HepG2 (cell line): Measurements from ENCODE around the gene C1QTNF9. TPM values are rescaled to one million over a fixed set of nuclear protein-coding genes. Genes with fewer than 3 reads are reported as not detected.

Experiments
- ATAC-seq: fragments of 200-7000 bp; cut with Tn5 transposase; 3 replicates; pipeline ENCODE4 v1.9.1; 2020; ENCODE audit warnings: mild to moderate bottlenecking, moderate library complexity
- BruUV-seq: library from RNA; stranded (reverse); fragments of 400-500 nt; replicated peaks from 2 replicates; lab custom pipeline; 2021; lab: Mats Ljungman, UMichigan
- CTCF ChIA-PET: fragments of 300-600 bp; formaldehyde crosslinking; extraction: SDS; loops from one replicate; lab custom pipeline; 2021; ENCODE audit warnings: low total read pairs, inconsistent platforms, low intra/inter-chr PET ratio; lab: Yijun Ruan, JAX
- POLR2A ChIA-PET: fragments of 350-600 bp; sonication (Branson Sonifier 250); formaldehyde crosslinking; loops from one replicate; lab custom pipeline; 2020; ENCODE audit warnings: antibody characterized with exemption, inconsistent platforms; lab: Yijun Ruan, JAX
- DNase-seq: peaks from one replicate; pipeline ENCODE4 v3.0.0-alpha.2; 2015; ENCODE audit warnings: low spot score
- FAIRE-seq: peaks from 3 replicates; lab custom pipeline; 2011; peaks lifted over from hg19 to GRCh38; lab: Jason Lieb, UNC
- H2AFZ ChIP-seq: one replicate; pipeline ENCODE4 v1.6.1; 2011; ENCODE audit warnings: low read length, inconsistent platforms
- H3K27ac ChIP-seq: fragments of 300-600 bp; 3 replicates; pipeline ENCODE4 v1.8.0; 2011; ENCODE audit warnings: mixed run types, mild to moderate bottlenecking, mixed read lengths, low read length, inconsistent platforms; ENCODE audit not compliant: insufficient read depth; ENCODE audit errors: extremely low read length
- H3K27me3 ChIP-seq, 2 experiments: fragments of 200-600 bp in 1 of 2; 2 replicates in 1 of 2; 3 replicates in 1 of 2; pipeline versions ENCODE4 v1.6.0 to v1.8.0; 2011; ENCODE audit warnings: low read length in 2 of 2, mild to moderate bottlenecking in 2 of 2, moderate library complexity in 2 of 2, inconsistent platforms in 1 of 2; ENCODE audit not compliant: insufficient read depth in 2 of 2, control insufficient read depth in 1 of 2
- H3K36me3 ChIP-seq, 2 experiments: fragments of 200-600 bp in 1 of 2; replicated peaks in 1 of 2; 2 replicates in 1 of 2; 3 replicates in 1 of 2; pipeline versions ENCODE4 v1.5.1 to v1.8.0; 2011; ENCODE audit warnings: low read length in 2 of 2, inconsistent platforms in 1 of 2; ENCODE audit not compliant: insufficient read depth in 2 of 2, control insufficient read depth in 1 of 2
- H3K4me1 ChIP-seq: 2 replicates; pipeline ENCODE4 v1.5.1; 2012; ENCODE audit warnings: low read length, inconsistent platforms; ENCODE audit not compliant: insufficient read depth
- H3K4me2 ChIP-seq: 2 replicates; pipeline ENCODE4 v1.6.0; 2011; ENCODE audit warnings: low read depth, low read length, inconsistent platforms
- H3K4me3 ChIP-seq, 3 experiments: fragments of 200-600 bp in 1 of 3; sonication (generic), shearing (Covaris generic) in 1 of 3; replicated peaks in 1 of 3; 2 replicates each; pipeline ENCODE4 v1.5.1; 2011 to 2016; ENCODE audit warnings: low read length in 3 of 3, inconsistent platforms in 2 of 3, low read depth in 2 of 3, mild to moderate bottlenecking in 2 of 3, control low read depth in 1 of 3, mixed read lengths in 1 of 3; ENCODE audit not compliant: insufficient read depth in 1 of 3
- H3K79me2 ChIP-seq: one replicate; pipeline ENCODE4 v1.6.1; 2011; ENCODE audit warnings: low read length, inconsistent platforms; ENCODE audit not compliant: insufficient read depth
- H3K9ac ChIP-seq: 2 replicates; pipeline ENCODE4 v1.6.0; 2011; ENCODE audit warnings: mild to moderate bottlenecking, low read depth, low read length, inconsistent platforms; ENCODE audit not compliant: insufficient read depth
- H3K9me3 ChIP-seq: 2 replicates; pipeline ENCODE4 v1.5.1; 2012; ENCODE audit warnings: mild to moderate bottlenecking, low read length
- H4K20me1 ChIP-seq: 2 replicates; pipeline ENCODE4 v1.6.0; 2011; ENCODE audit warnings: inconsistent platforms, mild to moderate bottlenecking, low read length, moderate library complexity; ENCODE audit not compliant: insufficient read depth
- ATRX ChIP-seq: sonication (generic); formaldehyde crosslinking; IDR thresholded peaks from 2 replicates; pipeline ENCODE4 v1.4.0; 2020; ENCODE audit warnings: missing genetic modification reagents, borderline replicate concordance
- GLI4 ChIP-seq: sonication (generic); formaldehyde crosslinking; IDR thresholded peaks from 2 replicates; pipeline ENCODE4 v1.5.1; 2020; ENCODE audit warnings: missing genetic modification reagents, mild to moderate bottlenecking, moderate library complexity, borderline replicate concordance
- GRHL1 ChIP-seq: sonication (generic); formaldehyde crosslinking; conservative IDR thresholded peaks from 2 replicates; pipeline ENCODE4 v1.8.0; 2022; ENCODE audit warnings: missing genetic modification reagents
- KMT2B ChIP-seq: IDR thresholded peaks from 2 replicates; pipeline ENCODE4 v1.6.1; 2016; ENCODE audit warnings: missing genetic modification reagents, missing compliant biosample characterization
- SIX4 ChIP-seq: sonication (generic); formaldehyde crosslinking; IDR thresholded peaks from 2 replicates; pipeline ENCODE4 v1.4.0; 2020; ENCODE audit warnings: missing genetic modification reagents
- ZNF280B ChIP-seq: sonication (generic); formaldehyde crosslinking; IDR thresholded peaks from 2 replicates; pipeline ENCODE4 v1.5.0; 2020; ENCODE audit warnings: missing genetic modification reagents, mild to moderate bottlenecking, borderline replicate concordance
- WGBS: methylation state at CpG from one replicate; pipeline ENCODE4 v1.1.6; 2017; ENCODE audit warnings: low lambda C conversion rate; 5-methylcytosine and 5-hydroxymethylcytosine counted together
- in situ Hi-C: cut with HindIII; loops from 2 replicates; pipeline ENCODE4 v1.10.0; 2017; ENCODE audit warnings: low pct_unique_long_range_greater_than_20kb; ENCODE audit not compliant: extremely low pct_ligation_motif_present
- intact Hi-C: fragments of 100-400 bp; cut with micrococcal nuclease; formaldehyde crosslinking; loops from one replicate; pipeline ENCODE4 v1.10.0; 2022; ENCODE audit not compliant: unreplicated experiment
- polyA plus RNA-seq, 8 experiments: library from polyadenylated mRNA; depleted of rRNA in 3 of 8; stranded (reverse) in 7 of 8; unstranded in 1 of 8; fragments of >200 nt; fragmentation: Illumina TruSeq in 4 of 8; extraction: Trizol in 4 of 8; gene quantifications; 2 replicates each; pipeline versions ENCODE4 v1.2.1 to v1.2.3, GENCODE V29; 2011 to 2016; ENCODE audit warnings: low read depth in 4 of 8, missing spikeins in 1 of 8, mixed read lengths in 1 of 8; ENCODE audit not compliant: insufficient read depth in 1 of 8
- total RNA-seq, 5 experiments: library from RNA; depleted of rRNA; stranded (reverse); fragments of >200 nt; fragmentation: Illumina TruSeq; extraction: Trizol; gene quantifications; 2 replicates each; pipeline ENCODE4 v1.2.3, GENCODE V29; 2016; ENCODE audit warnings: low read depth in 1 of 5

Gene C1QTNF9
- total and polyA plus RNA-seq, 2 of the 13 experiments (the other 11 are each of a cell fraction or from before 2014, with no cell fraction given): not detected

DNA sequence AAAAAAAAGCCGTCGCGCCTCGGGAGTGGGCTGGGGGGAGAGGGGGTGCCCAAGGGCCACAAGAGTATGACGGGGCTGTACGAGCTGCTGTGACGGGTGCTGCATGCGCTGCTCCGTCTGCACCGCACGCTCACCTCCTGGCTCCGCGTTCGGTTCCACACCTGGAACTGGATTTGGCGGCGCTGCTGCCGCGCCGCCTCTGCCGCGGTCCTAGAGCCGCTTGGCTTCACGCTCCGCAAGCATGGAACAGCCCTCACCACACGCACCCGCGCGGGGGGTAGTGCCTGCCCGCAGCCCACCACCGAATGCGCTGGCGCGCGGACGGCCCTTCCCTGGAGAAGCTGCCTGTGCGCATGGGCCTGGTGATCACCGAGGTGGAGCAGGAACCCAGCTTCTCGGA, 18.8 kb downstream of the C1QTNF9 start (continued):
- no peak for TF ChIP-seq ZNF280B (CRISPR knock-in tag)
- TF ChIP-seq ATRX (CRISPR knock-in tag): no peak
- TF ChIP-seq, all 625 proteins: peak for 0

DNA sequence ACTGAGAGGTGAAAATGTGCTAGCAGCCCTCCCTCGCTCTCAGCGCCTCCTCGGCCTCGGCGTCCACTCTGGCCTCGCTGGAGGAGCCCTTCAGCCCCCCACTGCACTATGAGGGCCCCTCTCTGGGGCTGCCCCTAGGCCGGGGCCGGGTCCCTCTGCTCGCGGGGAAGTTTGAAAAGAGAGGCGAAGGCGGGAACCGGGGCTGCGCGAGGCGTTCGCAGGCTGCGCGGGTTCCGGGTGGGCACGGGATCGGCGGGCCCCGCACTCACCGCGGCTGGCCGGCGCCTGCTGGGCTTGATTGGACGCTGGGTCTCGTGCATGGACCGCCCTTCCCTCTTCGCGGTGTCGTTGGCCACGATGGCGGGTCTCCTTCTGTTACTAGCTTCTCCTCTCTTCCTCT, 29.3 kb downstream of the C1QTNF9 start:
- no peaks in the 10 kb centered on the region for H3K36me3 ChIP-seq
- no peak for TF ChIP-seq KMT2B (CRISPR knock-in tag)
- TF ChIP-seq SIX4 (CRISPR knock-in tag): no peak
- TF ChIP-seq GLI4: no peak
- no peak for TF ChIP-seq GRHL1 (CRISPR knock-in tag)
- H3K4me3 ChIP-seq: no peak overlapping the region
- no peaks in the 10 kb centered on the region for H4K20me1 ChIP-seq
- WGBS: 86% methylated on average over 32 of the region's 36 CpGs
- no peak overlapping the region for H3K4me2 ChIP-seq
- no peaks in the 10 kb centered on the region for H3K79me2 ChIP-seq
- ATAC-seq: no peak
- H3K27me3 ChIP-seq: no peaks in the 10 kb centered on the region
- no peaks in the 10 kb centered on the region for H3K4me1 ChIP-seq
- H2AFZ ChIP-seq: no peak overlapping the region
- ChIA-PET CTCF (no interaction called here), POLR2A (no interaction called here)
- in situ Hi-C loops: no loop called here
- DNase-seq: no peak
- no TSS peak for BruUV-seq
- FAIRE-seq: no peak
- H3K27ac ChIP-seq: no peak overlapping the region
- H3K9me3 ChIP-seq: no peaks in the 10 kb centered on the region
- intact Hi-C loops: no loop called here
- no peak overlapping the region for H3K9ac ChIP-seq
